ENCODE results near the gene BMP7.

BMP7 gene

DNA sequence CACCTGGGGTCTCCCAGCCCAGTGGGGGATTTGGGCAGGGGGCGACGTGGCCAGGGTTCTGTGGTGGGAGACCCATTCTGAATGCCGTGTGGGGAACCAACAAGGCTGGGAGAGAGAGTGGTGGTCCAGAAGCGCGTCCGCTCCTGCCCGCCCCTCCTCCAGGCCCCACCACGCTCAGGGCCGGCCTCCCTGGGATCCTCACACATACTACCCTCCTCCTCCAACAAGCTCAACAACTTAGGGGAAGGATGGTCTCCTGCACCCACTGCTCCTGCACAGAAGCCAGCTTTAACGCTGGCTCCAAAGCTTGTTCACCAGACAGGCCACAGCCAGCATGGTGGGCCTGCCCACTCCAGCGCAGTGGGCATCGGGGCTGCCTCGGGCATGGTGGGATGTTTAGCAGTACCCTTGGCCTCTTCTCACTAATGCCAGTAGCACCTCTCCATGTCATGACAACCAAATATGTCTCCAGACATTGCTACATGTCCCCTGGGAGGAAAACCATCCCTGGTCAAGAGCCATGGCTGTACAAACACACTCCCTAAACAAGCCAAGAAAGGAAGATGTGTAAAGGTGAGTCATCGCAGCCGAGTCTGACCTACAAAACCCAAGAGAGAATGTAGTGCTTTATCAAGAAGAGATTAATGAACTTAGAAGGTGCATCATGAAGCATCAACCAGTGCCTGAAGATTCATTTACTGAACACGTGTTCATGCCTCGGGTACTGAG lies 75.7 kb downstream of the BMP7 start:
- DNase-seq (ENCODE audit: low read depth in 2 of 2): no peak

DNA sequence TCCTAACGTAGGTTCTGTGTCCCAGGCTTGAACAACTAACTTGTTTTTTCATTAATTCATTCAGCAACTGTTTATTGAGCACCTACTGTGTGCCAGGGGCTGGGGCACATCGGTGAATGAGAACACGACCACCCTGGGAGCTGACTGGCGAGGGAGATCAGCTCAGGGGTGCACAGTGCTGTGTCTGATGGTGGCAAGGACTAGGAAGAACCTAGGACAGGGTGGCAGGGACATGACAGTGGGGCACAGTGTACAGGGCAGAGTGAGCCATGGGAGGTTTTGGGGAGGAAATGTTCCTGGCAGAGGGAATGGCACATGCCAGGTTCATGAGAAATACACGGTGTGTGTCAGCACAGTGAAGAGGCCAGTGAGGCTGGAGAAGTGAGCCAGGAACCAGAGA lies 76.7 kb downstream of the BMP7 start:
- DNase-seq (ENCODE audit: low read depth in 2 of 2): no peak

DNA sequence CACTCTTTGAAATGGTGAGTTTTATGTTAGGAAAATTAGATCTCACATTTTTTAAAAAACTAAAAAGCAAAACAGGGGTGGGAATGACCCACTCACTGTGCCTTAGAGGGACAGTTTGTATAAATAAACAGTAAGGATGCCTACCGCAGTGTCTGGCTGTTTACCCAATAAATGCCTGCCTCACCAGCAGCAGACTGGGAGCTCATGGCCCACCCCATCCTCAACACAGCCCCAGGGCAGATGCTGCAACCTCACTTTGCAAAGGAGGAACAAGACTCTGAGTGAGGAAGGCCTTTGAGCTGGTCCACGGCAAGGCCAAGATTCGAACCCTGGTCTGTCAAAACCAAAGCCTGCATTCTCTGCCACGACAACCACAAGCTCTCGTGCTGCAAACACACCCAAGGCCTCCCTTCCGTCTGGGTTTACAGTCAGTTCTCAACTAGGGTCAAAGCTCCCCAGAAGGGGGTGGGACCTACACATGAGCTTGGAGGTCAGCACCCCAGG lies 77.8 kb downstream of the BMP7 start:
- no peak for DNase-seq (ENCODE audit: low read depth in 2 of 2)

DNA sequence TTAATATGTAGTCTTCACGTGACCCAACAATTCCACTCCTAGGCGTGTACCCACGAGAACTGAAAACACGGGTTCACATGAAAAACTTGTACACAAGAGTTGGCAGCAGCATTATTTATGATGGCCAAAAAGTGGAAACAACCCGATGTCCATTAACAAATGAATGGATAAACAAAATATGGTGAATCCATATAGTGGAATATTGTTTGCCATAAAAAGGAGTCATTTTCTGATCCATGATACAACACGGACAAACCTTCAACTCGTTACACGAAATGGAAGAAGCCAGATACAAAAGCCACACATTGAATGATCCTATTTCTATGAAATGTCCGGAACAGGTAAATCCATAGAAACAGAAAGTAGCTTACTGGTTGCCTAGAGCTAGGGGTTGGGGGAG lies 78.4 kb downstream of the BMP7 start:
- no peak for DNase-seq (ENCODE audit: low read depth in 2 of 2)

DNA sequence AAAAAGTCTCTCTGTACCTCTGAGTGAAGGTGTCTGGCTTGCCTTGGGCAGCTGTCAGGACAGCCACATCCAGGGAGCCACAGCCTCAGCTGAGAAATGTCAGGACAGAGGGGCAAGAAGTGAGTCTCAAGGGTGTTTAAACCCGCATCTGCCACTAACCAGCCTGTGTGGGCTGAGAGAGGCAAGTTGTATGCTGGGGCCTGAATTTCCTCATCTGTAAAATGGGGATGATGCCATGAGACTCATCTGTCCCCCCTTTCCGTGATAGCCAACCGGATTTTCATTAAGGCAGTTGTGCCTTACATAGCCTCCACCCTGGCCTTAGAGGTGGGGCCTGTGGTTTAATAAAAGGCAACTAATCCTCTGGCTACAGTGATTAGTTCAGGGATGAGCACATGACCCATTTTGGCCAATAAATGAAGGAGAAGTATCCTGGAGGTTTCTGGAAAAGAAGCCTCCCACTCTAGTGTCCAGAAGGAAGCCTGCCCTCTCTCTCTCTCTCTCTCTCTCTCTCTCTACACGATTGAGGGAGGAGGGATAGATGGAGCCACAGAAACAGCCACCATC lies 79.3 kb downstream of the BMP7 start:
- DNase-seq (ENCODE audit: low read depth in 2 of 2): no peak

DNA sequence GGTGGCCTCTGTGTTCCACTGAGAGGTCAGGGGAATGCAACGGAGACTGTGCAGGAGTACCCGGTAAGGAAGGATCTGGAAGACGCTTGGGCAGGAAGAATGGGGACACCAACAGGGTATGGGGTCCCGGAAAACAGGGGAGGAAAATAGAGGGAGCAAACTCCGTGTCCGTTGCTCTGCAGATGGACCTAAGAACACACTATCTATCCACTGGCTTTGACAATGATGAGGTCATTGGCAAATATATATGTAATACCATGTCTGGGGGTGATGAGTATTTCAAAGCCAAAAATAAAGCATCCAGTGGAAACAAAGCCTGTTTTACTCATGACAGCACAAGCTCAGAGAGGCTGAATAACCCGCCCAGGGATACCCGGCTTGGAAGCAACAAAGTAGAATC lies 80.2 kb downstream of the BMP7 start:
- DNase-seq (ENCODE audit: low read depth in 2 of 2): no peak

DNA sequence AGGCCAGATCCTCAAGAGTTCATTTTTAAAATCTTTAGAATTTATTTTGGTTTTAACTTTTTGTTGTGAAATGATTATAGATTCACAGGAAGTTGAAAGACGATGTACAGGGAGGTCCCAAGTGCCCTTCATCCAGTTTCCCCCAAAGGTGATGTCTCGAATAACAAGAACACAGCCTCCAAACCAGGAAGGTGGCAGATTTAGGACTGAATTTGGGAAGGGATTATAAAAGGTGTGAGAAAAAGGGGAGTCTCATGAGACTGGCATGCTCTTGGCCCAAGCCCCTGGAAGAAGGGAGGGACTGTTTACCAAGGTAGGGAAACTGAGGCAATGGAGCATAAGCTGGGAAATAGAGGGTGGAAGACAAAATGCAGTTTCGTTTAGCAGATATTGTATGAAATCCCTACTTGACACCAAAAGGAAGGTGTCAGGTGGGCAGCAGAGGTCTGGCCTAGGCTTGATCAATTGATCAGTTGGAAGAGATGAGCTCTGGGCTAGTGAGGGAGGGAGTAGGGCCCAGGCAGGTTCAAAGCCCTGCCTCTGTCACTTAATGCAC lies 81.2 kb downstream of the BMP7 start:
- DNase-seq (ENCODE audit: low read depth in 2 of 2): no peak

DNA sequence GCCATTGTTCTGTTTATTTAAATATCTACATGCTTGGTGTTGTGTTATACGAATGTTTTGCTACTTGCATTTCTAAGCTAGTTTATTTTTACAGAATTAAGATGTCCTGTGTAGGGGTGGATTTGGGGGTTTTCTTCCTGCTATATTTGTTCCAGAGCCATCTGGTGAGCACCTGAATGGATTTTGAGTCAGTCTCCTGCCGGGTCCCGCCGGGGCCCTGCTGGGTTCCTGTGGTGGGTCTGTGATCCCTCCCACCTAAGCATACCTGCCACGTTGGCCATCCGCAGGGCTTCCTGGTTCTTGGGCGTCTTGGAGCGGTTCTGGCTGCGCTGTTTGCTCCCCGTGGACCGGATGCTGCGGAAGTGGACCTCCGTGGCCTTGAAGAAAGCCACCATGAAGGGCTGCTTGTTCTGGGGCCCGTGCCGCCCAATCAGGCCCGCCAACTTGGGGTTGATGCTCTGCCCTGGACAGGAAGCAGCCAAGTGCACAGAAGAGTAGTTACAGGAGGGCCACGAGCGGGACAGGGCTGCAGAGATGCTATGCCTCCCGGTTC lies 82.9 kb downstream of the BMP7 start:
- no peak for DNase-seq (ENCODE audit: low read depth in 2 of 2)

DNA sequence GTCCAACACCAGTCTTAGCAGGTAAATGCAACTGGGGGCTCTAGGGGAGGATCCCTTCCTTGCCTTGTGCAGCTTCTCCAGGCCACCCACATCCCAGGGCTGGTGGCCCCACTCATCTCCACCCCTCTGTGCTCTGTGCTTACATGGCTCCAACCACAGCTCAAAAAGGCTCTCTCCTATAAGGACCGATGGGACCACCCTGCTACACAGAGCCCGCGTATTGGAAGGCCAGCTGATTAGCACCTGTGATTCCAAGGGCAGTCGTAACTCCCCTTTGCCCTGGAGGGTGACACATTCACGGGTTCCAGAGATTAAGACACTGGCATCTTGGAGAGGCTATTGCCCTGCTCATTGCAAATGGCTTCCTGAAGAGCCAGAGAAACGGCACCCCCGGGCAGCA lies 84.8 kb downstream of the BMP7 start:
- DNase-seq (ENCODE audit: low read depth in 2 of 2): no peak

DNA sequence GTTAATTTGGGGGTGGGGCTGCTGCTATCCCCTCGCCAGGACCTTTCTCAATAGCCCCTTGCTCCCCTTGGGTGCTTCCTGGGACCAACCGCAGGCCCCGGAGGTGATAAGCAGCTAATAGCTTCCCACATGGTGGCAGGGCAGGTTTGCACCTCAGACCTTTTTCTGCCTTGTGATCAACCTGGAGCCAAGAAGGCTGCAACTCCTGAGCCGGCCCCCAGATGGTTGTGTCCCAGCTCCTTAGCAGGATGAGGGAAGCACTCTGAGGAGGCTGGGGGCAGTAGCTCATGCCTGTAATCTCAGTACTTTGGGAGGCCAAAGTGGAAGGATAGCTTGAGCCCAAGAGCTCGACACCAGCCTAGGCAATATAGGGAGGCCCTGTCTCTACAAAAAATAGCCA lies 85.5 kb downstream of the BMP7 start:
- DNase-seq (ENCODE audit: low read depth in 2 of 2): no peak

DNA sequence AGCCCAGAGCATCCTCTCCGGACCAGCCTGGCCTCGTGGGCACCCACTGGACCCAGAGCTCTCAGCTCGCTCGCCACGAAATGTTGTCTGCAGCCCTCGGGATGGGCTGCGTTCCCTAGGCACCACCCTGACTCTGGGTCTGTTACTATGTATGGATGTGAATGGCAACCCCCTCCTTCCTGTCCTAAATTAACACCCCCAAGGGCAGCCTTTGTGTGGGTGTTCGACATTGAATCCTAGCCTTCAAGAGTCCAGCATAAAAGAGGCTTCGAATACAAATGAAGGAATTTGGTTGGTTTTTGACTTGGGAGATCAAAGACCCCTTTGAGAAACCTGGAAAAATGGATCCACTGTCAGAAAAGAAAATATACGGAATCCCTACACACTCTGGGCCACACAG lies 86.1 kb downstream of the BMP7 start:
- DNase-seq (ENCODE audit: low read depth in 2 of 2): no peak

DNA sequence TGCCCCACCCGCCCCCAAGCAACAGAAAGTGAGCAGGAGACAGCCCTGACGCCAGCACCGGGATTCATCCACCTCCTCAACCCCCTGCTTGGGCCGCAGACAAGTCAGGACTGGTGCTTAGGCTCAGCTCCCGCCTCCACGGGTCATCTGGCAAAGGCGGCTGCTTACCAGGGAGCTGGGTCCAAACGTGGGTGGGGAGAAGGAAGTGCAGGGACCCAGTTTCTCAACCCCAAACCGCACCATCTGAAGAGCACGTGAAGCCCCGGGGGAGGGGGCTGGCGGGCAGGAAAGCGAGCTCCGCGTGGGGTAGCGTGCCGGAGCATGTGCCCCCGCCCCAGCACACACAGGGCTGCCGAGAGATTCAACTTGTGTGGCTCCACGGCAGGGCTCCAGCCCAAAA lies 87.2 kb downstream of the BMP7 start:
- DNase-seq (ENCODE audit: low read depth in 2 of 2): no peak

DNA sequence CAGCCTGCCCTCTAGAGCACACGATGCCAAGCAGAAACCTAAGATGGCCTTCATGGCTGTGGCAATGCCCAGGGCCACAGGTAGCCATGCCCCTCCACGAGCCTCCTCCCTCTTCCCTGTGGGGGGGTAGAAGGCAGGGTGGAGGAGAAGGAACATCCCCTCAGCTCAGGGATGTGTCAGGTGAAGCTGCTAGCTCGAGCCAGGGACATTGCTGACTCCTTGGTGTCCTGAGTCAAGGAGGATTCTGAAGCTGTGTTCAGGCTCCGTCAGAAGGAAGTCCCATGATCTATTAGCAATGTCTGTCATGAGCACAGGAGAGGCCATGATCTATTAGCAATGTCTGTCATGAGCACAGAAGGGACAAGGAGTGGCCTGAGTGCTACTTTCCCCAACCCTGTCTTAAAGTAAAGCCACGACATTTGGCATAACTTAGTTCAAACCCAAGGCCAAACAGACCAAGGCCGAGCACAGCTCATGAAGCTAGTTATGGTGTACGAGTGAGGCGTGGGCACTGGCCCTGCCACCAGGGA lies 87.8 kb downstream of the BMP7 start:
- DNase-seq (ENCODE audit: low read depth in 2 of 2): no peak

DNA sequence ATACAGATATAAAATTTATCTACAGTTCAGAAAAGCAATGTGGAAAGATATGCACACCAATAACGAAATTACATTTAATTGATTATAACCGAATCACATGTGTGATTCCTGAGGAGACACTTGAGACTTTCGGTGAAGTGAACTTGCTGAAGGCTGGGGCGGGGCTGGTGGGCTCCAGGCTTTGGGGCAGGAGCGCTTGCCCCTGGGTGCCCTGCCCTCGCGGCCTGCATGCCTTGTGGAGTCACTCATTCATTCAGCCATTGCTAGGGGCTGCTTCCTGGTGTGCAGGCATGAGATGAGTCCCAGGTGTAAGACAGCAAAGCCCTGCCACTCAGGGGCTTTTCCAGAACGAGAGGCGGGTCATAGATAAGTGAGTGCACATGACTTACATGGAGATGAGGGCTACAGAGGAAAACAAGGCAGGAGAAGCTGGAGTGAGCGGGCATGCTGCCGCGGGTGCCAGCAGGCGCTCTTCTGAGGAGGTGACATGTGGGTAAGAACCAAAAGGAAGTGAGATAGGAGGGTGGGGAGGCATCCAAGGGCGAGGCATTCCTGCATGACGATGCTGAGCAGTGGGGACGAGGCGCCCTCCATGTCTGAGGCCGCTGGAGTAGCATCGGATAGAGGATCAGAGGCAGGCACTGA lies 88.7 kb downstream of the BMP7 start:
- DNase-seq (ENCODE audit: low read depth in 2 of 2): no peak

DNA sequence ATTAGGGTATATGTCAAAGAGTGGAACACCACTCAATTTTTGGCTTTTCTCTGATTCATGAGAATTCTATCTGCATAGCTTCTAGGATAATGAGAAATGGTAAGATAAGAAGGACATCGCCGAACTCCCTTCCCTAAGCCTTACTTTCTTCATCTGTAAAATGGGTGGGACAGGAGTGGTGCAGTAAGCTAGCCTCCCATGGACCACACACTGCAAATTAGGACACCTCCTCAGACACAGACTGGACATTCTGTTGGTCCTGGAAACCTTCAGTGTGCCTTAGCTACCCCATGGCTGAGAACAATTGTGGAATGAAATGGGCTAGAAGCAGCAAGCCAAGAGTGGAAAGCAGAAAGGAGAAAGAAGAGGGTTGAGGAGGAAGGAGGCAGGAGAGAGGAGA lies 89.6 kb downstream of the BMP7 start:
- DNase-seq (ENCODE audit: low read depth in 2 of 2): no peak

DNA sequence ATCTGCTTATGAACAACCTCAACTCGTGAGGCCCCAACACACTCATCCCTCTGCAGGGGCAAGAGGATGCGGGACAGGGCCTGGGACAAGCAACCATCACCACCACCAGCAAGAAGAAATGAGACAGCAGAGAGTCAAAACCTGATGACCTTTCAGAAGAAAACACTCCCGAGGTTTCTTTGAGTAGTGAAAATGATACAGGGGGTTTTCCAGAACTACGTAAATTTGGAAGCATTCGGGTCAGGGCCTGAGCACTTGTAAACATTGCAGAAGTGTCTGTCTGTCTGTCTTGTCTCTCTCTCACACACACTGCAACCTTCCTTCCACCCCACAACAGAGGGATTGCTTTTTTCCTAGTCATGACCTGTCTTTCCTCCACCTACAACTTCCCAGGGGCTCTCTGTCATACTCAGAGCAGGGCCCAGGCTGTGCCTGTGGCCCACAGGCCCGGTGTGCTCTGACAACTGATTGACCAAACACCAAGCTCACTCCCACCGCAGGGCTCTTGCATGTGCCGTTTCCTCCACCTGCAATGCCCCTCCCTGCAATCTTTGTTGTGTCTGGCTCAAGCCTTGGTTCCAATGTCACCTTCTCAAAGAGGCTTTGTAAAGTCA lies 90.9 kb downstream of the BMP7 start:
- DNase-seq (ENCODE audit: low read depth in 2 of 2): no peak

DNA sequence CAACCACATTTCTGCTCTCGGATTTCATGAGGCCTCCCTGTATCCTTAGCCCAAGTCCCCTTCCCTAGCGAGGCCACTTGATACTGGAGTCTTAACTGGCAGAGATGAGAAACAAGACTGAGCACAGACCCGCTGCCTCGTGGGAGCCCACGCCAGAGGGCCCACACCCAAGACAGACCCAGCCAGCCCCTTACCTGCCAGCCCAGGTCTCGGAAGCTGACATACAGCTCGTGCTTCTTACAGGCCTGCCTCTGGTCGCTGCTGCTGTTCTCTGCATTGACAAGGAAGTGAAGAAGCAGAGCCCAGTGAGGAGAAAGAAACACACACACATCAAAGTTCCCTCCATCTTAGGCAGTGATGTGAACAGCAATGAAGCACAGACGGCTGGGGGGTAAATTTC lies 91.7 kb downstream of the BMP7 start:
- no peak for DNase-seq (ENCODE audit: low read depth in 2 of 2)

DNA sequence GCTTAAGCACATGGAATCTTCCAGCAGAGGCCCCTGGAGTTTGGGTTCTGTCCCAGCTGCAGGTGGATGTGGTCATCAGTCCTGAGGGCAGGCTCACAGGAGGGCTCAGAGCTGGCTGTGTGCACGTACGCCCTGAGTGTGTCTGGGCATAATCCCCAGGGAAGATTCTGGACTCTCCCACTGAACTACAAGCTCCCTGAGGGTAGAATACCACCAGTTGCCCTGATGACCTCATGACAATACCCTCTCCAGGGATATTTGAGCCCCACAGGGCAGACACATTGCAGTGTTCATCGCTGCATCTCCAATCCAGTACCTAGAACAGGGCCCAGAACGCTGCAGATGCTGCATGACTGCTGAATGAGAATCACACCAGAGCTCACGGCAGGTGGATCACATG lies 92.5 kb downstream of the BMP7 start:
- no peak for DNase-seq (ENCODE audit: low read depth in 2 of 2)

DNA sequence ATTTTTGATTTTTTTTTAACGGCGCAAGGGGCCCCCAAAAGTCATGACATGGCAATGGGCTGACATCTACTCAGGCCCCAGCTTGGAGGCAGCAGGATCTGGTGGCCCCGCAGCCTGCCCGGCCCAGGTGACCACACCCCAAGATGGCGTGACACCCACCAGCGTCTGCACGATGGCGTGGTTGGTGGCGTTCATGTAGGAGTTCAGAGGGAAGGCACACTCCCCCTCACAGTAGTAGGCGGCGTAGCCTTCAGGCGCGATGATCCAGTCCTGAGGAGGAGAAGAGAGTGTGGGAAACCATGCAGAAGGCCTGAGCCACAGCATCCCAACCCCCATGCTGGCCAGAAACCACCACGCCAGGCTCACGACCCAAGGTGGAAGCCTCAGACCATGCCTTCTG lies 93.4 kb downstream of the BMP7 start:
- no peak for DNase-seq (ENCODE audit: low read depth in 2 of 2)

DNA sequence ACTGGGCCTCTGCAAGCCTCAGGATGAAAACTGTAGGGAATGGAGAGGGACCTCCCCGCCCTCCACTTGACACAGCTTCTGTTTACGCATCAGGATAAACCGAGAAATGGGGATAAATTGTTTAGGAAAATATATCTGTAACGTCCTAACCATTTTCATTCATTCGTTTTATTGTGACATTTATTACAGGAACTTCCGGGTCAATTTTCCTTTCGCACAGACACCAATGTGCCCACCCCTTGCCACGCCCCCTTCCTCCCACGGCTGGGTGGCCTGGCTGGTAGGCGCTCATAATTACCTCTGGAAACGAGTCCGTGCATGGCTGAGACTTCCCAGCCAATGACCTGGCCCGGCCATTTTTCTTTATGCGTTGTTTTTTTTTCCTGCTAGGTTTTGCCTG lies 96.1 kb downstream of the BMP7 start:
- no peak for DNase-seq (ENCODE audit: low read depth in 2 of 2)

DNA sequence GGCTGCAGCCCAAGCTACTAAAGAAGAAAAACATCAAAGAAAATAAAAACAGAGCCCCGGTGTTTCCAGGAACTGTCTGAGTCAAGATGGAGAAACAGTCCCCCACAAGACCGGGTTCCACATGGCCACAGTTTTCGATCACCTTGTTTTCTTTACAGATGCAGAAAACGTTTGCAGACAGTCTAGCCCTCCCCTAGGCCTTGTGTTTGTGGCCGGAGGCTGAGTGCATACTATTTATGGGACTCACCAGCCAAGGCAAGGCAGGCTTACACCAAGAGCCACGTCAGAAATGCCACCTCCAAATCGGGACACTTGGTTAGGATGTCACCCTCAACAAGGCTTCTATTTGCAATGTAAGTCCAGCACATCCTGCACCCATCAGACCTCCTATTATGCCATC lies 97.3 kb downstream of the BMP7 start:
- DNase-seq (ENCODE audit: low read depth in 2 of 2): no peak
